Measurements from ENCODE around the gene PRIM1. TPM values are rescaled to one million over a fixed set of nuclear protein-coding genes. Genes with fewer than 3 reads are reported as not detected.

Gene PRIM1
- total and polyA plus RNA-seq, 2 of the 4 experiments (the other 2 are of a cell fraction) = 8.6 to 12.0 TPM

DNA sequence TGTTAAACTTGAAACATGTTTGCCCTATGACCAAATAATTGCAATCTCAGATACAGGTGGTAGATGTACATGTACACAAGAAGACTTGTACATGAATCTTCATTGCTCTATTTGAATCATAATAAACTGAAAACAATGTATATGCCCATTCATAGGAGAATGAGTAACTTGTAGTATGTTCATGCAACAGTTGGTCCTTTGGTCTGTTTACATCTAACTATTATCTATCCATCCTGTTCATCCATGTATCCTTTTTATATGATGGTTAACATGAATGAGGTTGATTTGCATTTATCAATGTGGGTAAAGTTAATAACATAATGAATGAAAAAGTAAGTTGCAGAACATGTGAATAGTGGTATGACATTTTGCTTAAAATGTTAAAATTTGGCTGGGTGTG lies 48.1 kb upstream of the PRIM1 start:
- Histone ChIP-seq H4K5ac (ENCODE audit: low read depth, low read length) (no peak overlapping the region), H3K23ac (ENCODE audit: low read depth, low read length) (no peak overlapping the region), H4K20me1 (ENCODE audit: insufficient read depth, low read length) (no peaks in the 10 kb centered on the region), H3K4ac (ENCODE audit: low read depth, low read length) (no peak overlapping the region), H3K9me1 (ENCODE audit: insufficient read depth, low read length) (no peaks in the 10 kb centered on the region), H3K4me2 (ENCODE audit: low read depth, low read length) (no peak overlapping the region), H2AK5ac (ENCODE audit: low read depth, low read length) (no peak overlapping the region), H3K36me3 (ENCODE audit: control insufficient read depth, insufficient read depth, low read length) (no peaks in the 10 kb centered on the region), H3K4me3 (ENCODE audit: insufficient read depth, low read depth, low read length) (no peak overlapping the region), H3K9me3 (ENCODE audit: control insufficient read depth, insufficient read depth, low read length) (no peaks in the 10 kb centered on the region), H3K79me1 (ENCODE audit: low read depth in 1 of 2, low read length in 2 of 2) (no peaks in the 10 kb centered on the region), H3K14ac (replicated peaks; ENCODE audit: low read depth, low read length) (no peak overlapping the region), H2BK20ac (ENCODE audit: low read depth, low read length) (no peak overlapping the region), H3K56ac (ENCODE audit: extremely low read depth, insufficient read depth, low read length) (no peak overlapping the region), H3K4me1 (ENCODE audit: control insufficient read depth, insufficient read depth, low read length) (no peaks in the 10 kb centered on the region), H3K27ac (ENCODE audit: insufficient read depth, low read length) (no peak overlapping the region), H3K9ac (ENCODE audit: low read depth, low read length) (no peak overlapping the region), H3K18ac (ENCODE audit: low read depth, low read length) (no peak overlapping the region), H4K91ac (ENCODE audit: insufficient read depth, low read depth, low read length) (no peak overlapping the region), H3K27me3 (ENCODE audit: control insufficient read depth, insufficient read depth, low read length) (no peaks in the 10 kb centered on the region), H2BK15ac (ENCODE audit: low read depth, low read length) (no peak overlapping the region), H2BK120ac (ENCODE audit: low read depth, low read length) (no peak overlapping the region), H2BK5ac (ENCODE audit: low read depth, low read length, poor library complexity, severe bottlenecking) (no peak overlapping the region), H2AFZ (replicated peaks; ENCODE audit: low read length, poor library complexity) (no peak overlapping the region), H4K8ac (ENCODE audit: low read depth in 2 of 2, low read length in 2 of 2) (no peak overlapping the region), H2AK9ac (replicated peaks; ENCODE audit: low read depth, low read length, poor library complexity) (no peak overlapping the region)
- dilution Hi-C loops (cut with HindIII; ENCODE audit: low sequenced_read_pairs, unreplicated experiment) = no loop called here
- intact Hi-C loops (cut with micrococcal nuclease) = no loop called here
- no peak for TF ChIP-seq RCOR1 (IDR thresholded peaks at IDR 0.05; ENCODE audit: insufficient replicate concordance, low read length)
- TF ChIP-seq, protein P1, sequence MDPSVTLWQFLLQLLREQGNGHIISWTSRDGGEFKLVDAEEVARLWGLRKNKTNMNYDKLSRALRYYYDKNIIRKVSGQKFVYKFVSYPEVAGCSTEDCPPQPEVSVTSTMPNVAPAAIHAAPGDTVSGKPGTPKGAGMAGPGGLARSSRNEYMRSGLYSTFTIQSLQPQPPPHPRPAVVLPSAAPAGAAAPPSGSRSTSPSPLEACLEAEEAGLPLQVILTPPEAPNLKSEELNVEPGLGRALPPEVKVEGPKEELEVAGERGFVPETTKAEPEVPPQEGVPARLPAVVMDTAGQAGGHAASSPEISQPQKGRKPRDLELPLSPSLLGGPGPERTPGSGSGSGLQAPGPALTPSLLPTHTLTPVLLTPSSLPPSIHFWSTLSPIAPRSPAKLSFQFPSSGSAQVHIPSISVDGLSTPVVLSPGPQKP (IDR thresholded peaks at IDR 0.05; ENCODE audit: borderline replicate concordance, low read depth, low read length) = no peak
- TF ChIP-seq, protein P2, sequence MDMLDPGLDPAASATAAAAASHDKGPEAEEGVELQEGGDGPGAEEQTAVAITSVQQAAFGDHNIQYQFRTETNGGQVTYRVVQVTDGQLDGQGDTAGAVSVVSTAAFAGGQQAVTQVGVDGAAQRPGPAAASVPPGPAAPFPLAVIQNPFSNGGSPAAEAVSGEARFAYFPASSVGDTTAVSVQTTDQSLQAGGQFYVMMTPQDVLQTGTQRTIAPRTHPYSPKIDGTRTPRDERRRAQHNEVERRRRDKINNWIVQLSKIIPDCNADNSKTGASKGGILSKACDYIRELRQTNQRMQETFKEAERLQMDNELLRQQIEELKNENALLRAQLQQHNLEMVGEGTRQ (IDR thresholded peaks at IDR 0.05; ENCODE audit: low read depth, low read length) = no peak
- TF ChIP-seq MXI1 (IDR thresholded peaks at IDR 0.05; ENCODE audit: borderline replicate concordance, low read depth, low read length) = no peak
- TF ChIP-seq RAD21 (IDR thresholded peaks at IDR 0.05; ENCODE audit: low read length) = no peak
- no peak for TF ChIP-seq MAFK (IDR thresholded peaks at IDR 0.05; ENCODE audit: low read depth, low read length)
- no peak for TF ChIP-seq FOS (IDR thresholded peaks at IDR 0.05; ENCODE audit: low read depth, low read length)
- TF ChIP-seq CEBPB (IDR thresholded peaks at IDR 0.05; ENCODE audit: low read depth, low read length) = no peak
- TF ChIP-seq CHD1 (IDR thresholded peaks at IDR 0.05; ENCODE audit: low read depth, low read length) = no peak
- TF ChIP-seq RFX5 (IDR thresholded peaks at IDR 0.05; ENCODE audit: low read depth, low read length) = no peak
- no peak for TF ChIP-seq POLR2A (IDR thresholded peaks at IDR 0.05; ENCODE audit: low read depth, low read length)
- TF ChIP-seq, protein P3, sequence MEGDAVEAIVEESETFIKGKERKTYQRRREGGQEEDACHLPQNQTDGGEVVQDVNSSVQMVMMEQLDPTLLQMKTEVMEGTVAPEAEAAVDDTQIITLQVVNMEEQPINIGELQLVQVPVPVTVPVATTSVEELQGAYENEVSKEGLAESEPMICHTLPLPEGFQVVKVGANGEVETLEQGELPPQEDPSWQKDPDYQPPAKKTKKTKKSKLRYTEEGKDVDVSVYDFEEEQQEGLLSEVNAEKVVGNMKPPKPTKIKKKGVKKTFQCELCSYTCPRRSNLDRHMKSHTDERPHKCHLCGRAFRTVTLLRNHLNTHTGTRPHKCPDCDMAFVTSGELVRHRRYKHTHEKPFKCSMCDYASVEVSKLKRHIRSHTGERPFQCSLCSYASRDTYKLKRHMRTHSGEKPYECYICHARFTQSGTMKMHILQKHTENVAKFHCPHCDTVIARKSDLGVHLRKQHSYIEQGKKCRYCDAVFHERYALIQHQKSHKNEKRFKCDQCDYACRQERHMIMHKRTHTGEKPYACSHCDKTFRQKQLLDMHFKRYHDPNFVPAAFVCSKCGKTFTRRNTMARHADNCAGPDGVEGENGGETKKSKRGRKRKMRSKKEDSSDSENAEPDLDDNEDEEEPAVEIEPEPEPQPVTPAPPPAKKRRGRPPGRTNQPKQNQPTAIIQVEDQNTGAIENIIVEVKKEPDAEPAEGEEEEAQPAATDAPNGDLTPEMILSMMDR (conservative IDR thresholded peaks at IDR 0.05; ENCODE audit: low read depth, low read length) = no peak
- TF ChIP-seq NFE2L2 (IDR thresholded peaks at IDR 0.05; ENCODE audit: low read depth, low read length) = no peak
- no peak for TF ChIP-seq BHLHE40 (IDR thresholded peaks at IDR 0.05; ENCODE audit: low read depth, low read length)
- no peak for TF ChIP-seq SMC3 (IDR thresholded peaks at IDR 0.05; ENCODE audit: low read depth, low read length)
- TF ChIP-seq MAZ (IDR thresholded peaks at IDR 0.05; ENCODE audit: borderline replicate concordance, low read depth, low read length) = no peak
- ATAC-seq (ENCODE audit: low read depth) (no peak), DNase-seq (no peak)
- CTCF ChIA-PET = no interaction called here
- BruUV-seq (replicated peaks) = no TSS peak
- POLR2A ChIA-PET (ENCODE audit: unreplicated experiment) = no interaction called here
- in situ Hi-C loops (cut with MboI; ENCODE audit: low sequenced_read_pairs) = no loop called here

Data from IMR-90 (cell line).